ENCODE data around the gene KDSR. TPM values are rescaled to one million over a fixed set of nuclear protein-coding genes. Genes with fewer than 3 reads are reported as not detected.

KDSR gene
- total and polyA plus RNA-seq, 2 donors from 2014 or later = 22.5 to 73.5 TPM

- peaks cover 4 to 46% (median 26%) of the 10 kb centered on the region in 3 donors for H3K4me1 ChIP-seq (ENCODE audit: control insufficient read depth in 2 of 3, insufficient read depth in 2 of 3, low read depth in 1 of 3, low read length in 3 of 3)
- H3K27me3 ChIP-seq (ENCODE audit: control insufficient read depth, insufficient read depth, low read length) = no peaks in the 10 kb centered on the region
- H3K9me3 ChIP-seq (ENCODE audit: control insufficient read depth in 2 of 3, insufficient read depth in 1 of 3, low read length in 3 of 3) = no peaks in the 10 kb centered on the region
- DNase-seq (no peak), FAIRE-seq (no peak)
- peak overlapping the region in 2 of 3 donors; percentile 23 to 26 for H3K4me3 ChIP-seq (ENCODE audit: low read length in 3 of 3)
- H3K36me3 ChIP-seq (ENCODE audit: control insufficient read depth in 2 of 3, insufficient read depth in 3 of 3, low read length in 3 of 3) = no peaks in the 10 kb centered on the region
- H3K27ac ChIP-seq (ENCODE audit: low read depth in 2 of 2, low read length in 2 of 2) = peak overlapping the region; percentile 40 to 63
- H3K9ac ChIP-seq (ENCODE audit: low read length in 3 of 3) = peak overlapping the region in 1 of 3 donors; percentile 42
- intact Hi-C loops (cut with DNase I) = no loop called here
- TF ChIP-seq, protein P1, sequence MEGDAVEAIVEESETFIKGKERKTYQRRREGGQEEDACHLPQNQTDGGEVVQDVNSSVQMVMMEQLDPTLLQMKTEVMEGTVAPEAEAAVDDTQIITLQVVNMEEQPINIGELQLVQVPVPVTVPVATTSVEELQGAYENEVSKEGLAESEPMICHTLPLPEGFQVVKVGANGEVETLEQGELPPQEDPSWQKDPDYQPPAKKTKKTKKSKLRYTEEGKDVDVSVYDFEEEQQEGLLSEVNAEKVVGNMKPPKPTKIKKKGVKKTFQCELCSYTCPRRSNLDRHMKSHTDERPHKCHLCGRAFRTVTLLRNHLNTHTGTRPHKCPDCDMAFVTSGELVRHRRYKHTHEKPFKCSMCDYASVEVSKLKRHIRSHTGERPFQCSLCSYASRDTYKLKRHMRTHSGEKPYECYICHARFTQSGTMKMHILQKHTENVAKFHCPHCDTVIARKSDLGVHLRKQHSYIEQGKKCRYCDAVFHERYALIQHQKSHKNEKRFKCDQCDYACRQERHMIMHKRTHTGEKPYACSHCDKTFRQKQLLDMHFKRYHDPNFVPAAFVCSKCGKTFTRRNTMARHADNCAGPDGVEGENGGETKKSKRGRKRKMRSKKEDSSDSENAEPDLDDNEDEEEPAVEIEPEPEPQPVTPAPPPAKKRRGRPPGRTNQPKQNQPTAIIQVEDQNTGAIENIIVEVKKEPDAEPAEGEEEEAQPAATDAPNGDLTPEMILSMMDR (IDR thresholded peaks at IDR 0.05; ENCODE audit: borderline replicate concordance, extremely low read depth, insufficient read depth) = no peak
Observed at GRCh38 chr18:63312019-63312409, 55.0 kb downstream of the KDSR start.

DNA sequence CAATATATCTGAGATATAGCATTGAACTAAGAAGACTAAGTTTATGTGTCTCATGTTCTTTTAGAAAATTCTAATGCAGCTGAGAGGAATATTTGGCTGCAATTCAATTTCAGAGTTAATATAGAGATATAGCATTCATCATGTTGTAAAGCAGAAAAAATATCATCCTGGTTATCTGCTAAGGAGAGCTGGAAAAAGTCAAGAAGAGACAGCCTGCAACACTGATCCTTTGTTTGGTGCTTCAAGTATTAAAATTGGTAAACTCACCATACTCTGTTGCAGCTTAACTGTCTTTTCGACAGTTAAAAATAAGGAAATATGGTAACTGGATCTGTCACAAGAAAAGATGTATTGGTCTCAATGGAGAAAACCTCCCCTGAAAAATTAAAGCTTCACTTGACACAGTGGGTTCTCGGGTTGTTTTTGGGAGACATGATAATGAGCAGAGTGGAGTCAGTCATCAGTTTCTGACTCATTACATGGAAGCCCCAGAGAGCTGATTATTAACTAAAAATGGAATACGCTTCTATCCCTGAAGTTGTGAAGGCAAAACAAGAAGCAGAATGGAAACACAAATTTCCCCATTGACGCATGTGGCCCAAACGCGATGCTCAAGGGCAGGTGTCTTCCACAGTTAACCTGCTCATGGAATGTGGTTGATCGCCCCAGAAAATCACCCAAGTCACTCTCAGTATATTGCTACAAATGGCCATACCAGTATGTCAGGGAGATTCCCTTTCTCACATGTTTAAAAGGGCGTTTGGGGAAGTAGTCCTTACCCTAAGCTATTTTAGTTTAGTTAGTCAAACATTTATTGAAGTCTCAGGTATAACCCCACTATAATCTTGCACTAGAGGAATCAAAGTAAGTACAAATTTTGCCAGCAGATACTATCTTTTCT lies 55.6 kb downstream of the KDSR start:
- H3K27ac ChIP-seq (ENCODE audit: low read depth in 2 of 2, low read length in 2 of 2) = peak overlapping the region; percentile 40 to 63
- H3K27me3 ChIP-seq (ENCODE audit: control insufficient read depth, insufficient read depth, low read length) = no peaks in the 10 kb centered on the region
- H3K9ac ChIP-seq (ENCODE audit: low read length in 3 of 3) = peak overlapping the region in 1 of 3 donors; percentile 42
- H3K4me3 ChIP-seq (ENCODE audit: low read length in 3 of 3) = peak overlapping the region in 1 of 3 donors; percentile 23
- TF ChIP-seq, protein P1 (IDR thresholded peaks at IDR 0.05; ENCODE audit: borderline replicate concordance, extremely low read depth, insufficient read depth) = no peak
- FAIRE-seq = no peak
- no peaks in the 10 kb centered on the region for H3K9me3 ChIP-seq (ENCODE audit: control insufficient read depth in 2 of 3, insufficient read depth in 1 of 3, low read length in 3 of 3)
- H3K4me1 ChIP-seq (ENCODE audit: control insufficient read depth in 2 of 3, insufficient read depth in 2 of 3, low read depth in 1 of 3, low read length in 3 of 3) = peaks cover 4 to 52% (median 28%) of the 10 kb centered on the region in 3 donors
- no peaks in the 10 kb centered on the region for H3K36me3 ChIP-seq (ENCODE audit: control insufficient read depth in 2 of 3, insufficient read depth in 3 of 3, low read length in 3 of 3)
- intact Hi-C loops (cut with DNase I) = no loop called here
- DNase-seq = no peak

DNA sequence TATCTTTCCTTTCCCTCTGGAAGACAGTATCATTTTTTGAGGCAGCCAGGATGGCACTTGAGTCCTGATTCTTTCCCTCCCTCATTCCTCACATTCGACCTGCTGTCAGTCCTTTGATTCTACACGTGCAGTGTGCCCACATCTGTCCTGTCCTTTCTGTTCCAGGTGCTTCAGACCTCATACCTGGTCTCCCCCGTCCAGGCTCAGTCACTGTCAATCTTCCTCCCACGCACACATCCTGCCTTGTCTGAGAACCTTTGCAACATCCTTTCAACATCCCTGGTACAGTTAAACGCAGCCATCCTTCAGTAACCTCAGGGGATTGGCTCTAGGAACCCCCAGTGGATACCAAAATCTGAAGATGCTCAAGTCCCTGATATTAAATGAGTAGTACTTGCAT lies 57.6 kb downstream of the KDSR start:
- H3K27ac ChIP-seq (ENCODE audit: low read depth in 2 of 2, low read length in 2 of 2) = no peak overlapping the region
- no peaks in the 10 kb centered on the region for H3K9me3 ChIP-seq (ENCODE audit: control insufficient read depth in 2 of 3, insufficient read depth in 1 of 3, low read length in 3 of 3)
- H3K36me3 ChIP-seq (ENCODE audit: control insufficient read depth in 2 of 3, insufficient read depth in 3 of 3, low read length in 3 of 3) = no peaks in the 10 kb centered on the region
- no peaks in the 10 kb centered on the region for H3K27me3 ChIP-seq (ENCODE audit: control insufficient read depth, insufficient read depth, low read length)
- TF ChIP-seq, protein P1 (IDR thresholded peaks at IDR 0.05; ENCODE audit: borderline replicate concordance, extremely low read depth, insufficient read depth) = no peak
- intact Hi-C loops (cut with DNase I) = no loop called here
- H3K4me3 ChIP-seq (ENCODE audit: low read length in 3 of 3) = no peak overlapping the region
- H3K9ac ChIP-seq (ENCODE audit: low read length in 3 of 3) = no peak overlapping the region
- DNase-seq (no peak), FAIRE-seq (no peak)
- peaks cover 4 to 53% (median 29%) of the 10 kb centered on the region in 3 donors for H3K4me1 ChIP-seq (ENCODE audit: control insufficient read depth in 2 of 3, insufficient read depth in 2 of 3, low read depth in 1 of 3, low read length in 3 of 3)
